Measurements from ENCODE around the gene NELL1. TPM values are rescaled to one million over a fixed set of nuclear protein-coding genes. Genes with fewer than 3 reads are reported as not detected.

Gene NELL1
- total RNA-seq = not detected in 2 replicates

GRCh38 chr11:20668844-20669819 is at the start of gene NELL1:
Gene NELL1 (plus strand): TSS chr11:20669586.

Other genes starting within 250 kb of the NELL1 start
- gene SLC6A5, start 70.0 kb upstream of the NELL1 start, total RNA-seq = not detected in 2 replicates